ENCODE data around the gene GYG2.

- TF ChIP-seq, protein P1, sequence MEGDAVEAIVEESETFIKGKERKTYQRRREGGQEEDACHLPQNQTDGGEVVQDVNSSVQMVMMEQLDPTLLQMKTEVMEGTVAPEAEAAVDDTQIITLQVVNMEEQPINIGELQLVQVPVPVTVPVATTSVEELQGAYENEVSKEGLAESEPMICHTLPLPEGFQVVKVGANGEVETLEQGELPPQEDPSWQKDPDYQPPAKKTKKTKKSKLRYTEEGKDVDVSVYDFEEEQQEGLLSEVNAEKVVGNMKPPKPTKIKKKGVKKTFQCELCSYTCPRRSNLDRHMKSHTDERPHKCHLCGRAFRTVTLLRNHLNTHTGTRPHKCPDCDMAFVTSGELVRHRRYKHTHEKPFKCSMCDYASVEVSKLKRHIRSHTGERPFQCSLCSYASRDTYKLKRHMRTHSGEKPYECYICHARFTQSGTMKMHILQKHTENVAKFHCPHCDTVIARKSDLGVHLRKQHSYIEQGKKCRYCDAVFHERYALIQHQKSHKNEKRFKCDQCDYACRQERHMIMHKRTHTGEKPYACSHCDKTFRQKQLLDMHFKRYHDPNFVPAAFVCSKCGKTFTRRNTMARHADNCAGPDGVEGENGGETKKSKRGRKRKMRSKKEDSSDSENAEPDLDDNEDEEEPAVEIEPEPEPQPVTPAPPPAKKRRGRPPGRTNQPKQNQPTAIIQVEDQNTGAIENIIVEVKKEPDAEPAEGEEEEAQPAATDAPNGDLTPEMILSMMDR (IDR thresholded peaks at IDR 0.05; ENCODE audit: low read depth, low read length): no peak
- TF ChIP-seq EZH2phosphoT487 (IDR thresholded peaks at IDR 0.05; ENCODE audit: low read depth): no peak
Measured at GRCh38 chrX:2921750-2922149, 93.0 kb downstream of the GYG2 start.
